Measurements from ENCODE around the gene PPP1CC.
"Not testable (repeated sequence)": the region's sequence is repeated elsewhere in the genome, so short reads cannot be mapped to it uniquely, and the experiment has no call there.

Gene PPP1CC

DNA sequence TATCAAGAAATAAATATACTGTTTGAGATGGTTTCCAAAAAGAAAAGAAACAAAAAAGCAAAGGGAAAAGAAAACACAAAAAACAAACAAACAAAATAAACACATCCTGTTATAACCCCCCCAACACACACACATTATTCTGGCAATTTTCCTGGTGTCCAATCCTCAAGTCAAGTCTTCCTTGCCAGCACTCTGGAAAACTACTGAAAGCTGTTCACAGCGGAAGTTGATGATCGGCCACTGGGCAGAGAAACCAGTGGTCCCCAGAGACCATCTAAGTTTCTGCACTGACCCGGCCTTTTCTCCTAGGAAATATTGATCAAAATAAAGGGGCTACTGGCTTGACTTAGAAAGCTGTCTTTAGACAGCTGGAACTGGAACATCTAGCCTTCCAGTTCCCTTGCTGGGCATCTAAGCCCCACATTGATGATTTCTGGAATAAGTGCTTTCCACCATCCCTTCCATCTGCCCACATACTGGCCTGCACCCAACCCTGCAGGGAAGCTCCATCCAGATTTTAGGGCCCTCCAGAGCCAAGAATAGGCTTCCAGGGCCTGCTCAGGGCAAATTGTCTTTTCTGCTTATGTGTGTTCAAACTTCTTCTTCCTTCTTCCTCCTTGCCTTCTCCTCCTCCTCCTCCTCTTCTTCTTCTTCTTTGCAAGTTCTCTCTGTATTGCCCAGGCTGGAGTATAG is 11.6 kb upstream of the PPP1CC start:
- no peak for DNase-seq (ENCODE audit: low spot score)

DNA sequence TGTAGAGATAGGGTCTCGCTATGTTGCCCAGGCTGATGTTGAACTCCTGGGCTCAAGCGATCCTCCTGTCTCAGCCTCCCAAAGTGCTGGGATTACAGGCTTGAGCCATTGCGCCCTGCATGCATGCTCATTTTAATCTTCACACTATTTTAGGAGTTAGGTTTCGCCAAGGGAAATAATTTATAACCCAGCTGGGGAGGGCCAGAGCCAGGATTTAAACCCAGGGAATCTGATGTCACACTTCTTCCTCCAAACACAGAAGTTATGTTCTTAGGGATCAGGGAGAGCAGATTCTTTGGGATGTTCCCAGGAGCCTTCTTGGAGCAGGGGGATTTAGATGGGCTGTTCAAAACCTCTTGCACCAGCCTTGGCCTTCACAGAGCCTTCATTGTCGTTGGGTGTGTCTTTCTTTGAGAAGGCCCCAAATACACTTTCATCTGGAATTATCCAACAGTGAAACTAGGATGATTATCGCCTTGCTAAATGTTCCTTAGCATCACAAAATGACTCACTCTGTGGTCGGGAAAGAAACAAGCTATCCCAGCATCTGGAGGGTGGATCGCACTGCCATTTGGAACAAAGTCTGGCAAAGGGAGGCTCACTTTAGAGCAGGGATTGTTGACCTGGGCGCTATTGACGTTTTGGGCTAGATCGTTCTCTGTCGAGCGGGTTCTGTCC is 8.2 kb upstream of the PPP1CC start:
- DNase-seq (ENCODE audit: low spot score): no peak

GRCh38 chr12:110746550-110746949 is 3.9 kb upstream of the PPP1CC start:
- no peak for DNase-seq (ENCODE audit: low spot score)

- no peak for DNase-seq (ENCODE audit: low spot score)
Measured at GRCh38 chr12:110745542-110746284, 3.0 kb upstream of the PPP1CC start.

GRCh38 chr12:110744601-110745264 is 2.0 kb upstream of the PPP1CC start:
- no peak for DNase-seq (ENCODE audit: low spot score)

- DNase-seq (ENCODE audit: low spot score): no peak
Measured at GRCh38 chr12:110744151-110744571, 1.5 kb upstream of the PPP1CC start.

DNA sequence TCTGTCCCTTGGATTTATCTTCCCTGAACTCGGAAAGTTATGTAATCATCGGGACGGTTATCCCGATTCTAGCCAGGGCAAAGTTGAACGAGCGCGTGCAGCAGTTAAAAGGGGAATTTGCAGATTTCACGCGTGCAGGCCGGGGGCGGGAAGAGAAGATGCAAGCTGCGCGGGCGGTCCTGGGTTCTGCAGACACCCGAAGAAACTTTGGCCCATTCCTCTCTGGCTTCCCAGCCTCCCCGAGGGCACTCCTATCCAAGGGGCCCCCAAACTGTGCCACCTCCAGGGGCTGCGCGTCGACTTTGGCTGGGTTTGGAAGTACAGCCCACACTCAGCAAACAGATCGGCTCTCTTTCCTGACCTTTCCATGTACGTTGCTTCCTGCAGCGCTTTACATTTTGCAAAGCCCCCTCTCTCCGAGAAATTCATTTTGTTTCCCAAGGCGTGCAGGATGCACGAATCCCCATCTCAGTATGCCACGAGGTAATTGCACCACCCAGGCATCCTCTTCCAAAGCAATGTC is 941 bp upstream of the PPP1CC start:
- DNase-seq (ENCODE audit: low spot score): peak; percentile 66

GRCh38 chr12:110742096-110742717 is 484 bp downstream of the PPP1CC start:
- DNase-seq (ENCODE audit: low spot score): no peak

- DNase-seq (ENCODE audit: low spot score): no peak
Measured at GRCh38 chr12:110741341-110742095, 1.2 kb downstream of the PPP1CC start.

DNA sequence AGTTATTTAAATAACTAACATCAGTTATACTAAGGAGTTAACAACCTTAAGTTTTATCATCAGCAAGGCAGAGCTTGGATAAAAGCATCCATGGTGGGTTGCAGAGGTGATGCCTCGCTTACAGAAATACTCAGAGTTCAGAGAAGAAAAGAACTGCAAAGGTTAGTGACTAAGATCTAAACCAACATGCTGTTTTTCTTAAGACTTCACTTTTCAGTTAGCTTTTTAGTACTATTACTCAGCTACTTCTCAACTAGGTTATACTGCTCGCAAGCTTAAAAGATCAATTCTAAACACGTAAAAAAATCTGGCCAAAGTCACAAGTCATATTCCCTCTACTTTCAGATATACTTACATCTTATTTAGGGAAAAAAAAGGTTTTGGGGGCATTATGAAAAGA is 2.8 kb downstream of the PPP1CC start:
- DNase-seq (ENCODE audit: low spot score): no peak

DNA sequence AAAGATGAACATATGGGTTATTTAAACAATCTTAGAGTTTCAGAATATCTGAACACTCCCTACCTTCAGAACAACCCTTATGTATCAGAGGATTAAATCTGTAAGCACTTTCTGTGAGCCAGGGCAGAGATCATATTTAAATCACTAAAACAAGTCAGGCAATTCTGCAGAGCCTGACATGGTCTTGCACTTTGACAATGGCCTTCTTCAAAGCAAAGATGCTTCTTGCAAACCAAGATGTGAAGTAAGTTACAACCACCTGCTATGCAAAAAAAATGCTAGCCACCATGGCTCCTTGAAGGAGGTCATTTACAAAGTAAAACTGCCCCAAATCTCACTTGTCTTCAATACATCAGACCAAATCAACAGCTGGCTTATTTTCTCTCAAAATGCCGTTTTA is 3.2 kb downstream of the PPP1CC start:
- DNase-seq (ENCODE audit: low spot score): no peak

- no peak for DNase-seq (ENCODE audit: low spot score)
Measured at GRCh38 chr12:110737532-110737931, 5.2 kb downstream of the PPP1CC start.

DNA sequence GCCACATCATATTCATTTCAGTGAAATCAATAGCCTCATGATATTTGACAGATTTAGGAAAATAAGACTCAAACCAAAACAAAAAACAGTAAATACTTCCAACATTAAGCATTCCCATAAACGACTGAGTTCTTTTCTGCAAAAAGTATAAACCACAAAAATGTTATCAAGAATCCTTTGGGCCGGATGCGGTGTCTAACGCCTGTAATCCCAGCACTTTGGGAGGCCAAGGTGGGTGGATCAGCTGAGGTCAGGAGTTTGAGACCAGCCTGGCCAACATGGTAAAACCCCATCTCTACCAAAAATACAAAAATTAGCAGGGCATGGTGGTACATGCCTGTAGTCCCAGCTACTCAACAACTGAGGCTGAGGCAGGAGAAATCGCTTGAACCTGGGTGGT is 5.7 kb downstream of the PPP1CC start:
- not testable (repeated sequence) for DNase-seq (ENCODE audit: low spot score)

GRCh38 chr12:110733900-110734299 is 8.8 kb downstream of the PPP1CC start:
- no peak for DNase-seq (ENCODE audit: low spot score)

DNA sequence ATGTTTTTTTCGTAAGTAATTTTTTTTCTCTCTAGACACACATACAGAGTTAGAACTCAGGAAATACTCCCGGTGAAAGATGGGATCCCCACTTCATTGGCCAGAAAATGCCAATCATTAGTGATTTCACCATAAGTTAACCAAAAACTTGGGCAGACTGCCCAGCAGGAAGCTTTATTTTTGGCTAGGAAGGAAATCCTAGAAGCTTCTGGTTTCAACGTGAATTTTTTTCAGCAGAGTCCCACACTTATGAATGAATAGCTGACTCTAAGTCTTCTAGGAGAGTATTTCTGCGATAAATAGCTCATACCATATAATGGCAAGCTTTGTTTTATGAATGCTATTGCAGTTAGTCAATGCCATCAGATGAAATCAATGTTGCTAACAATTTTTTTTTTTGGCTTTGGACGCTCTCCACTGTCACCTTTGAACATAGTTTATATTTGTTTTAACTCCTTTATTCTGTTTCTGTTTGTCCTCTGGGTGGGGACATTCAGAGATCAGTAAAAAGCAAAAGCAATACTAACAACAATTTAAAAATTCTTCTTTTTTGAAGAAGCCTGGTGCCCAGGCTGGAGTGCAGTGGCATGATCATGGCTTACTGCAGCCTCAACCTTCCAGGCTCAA is 9.5 kb downstream of the PPP1CC start:
- DNase-seq (ENCODE audit: low spot score): no peak

DNA sequence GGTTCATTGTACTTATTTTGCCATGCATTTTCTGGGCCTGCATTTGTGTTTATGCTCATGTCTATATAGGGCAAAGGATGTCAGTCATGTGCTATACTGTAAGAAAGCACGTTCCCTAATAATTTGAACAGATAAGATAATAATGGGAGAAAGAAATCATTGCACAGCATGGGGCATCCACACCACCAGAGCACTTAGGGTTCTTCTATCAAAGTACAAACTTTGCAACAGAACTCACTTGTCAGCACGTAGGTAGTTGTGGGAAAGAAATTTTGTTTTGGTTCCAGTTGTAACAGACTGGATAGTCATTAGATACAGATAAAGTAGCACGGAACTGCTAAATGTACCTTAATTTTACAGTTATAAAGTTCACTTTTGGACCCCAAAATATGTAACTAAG is 10.1 kb downstream of the PPP1CC start:
- DNase-seq (ENCODE audit: low spot score): no peak

GRCh38 chr12:110731479-110731878 is 11.2 kb downstream of the PPP1CC start:
- no peak for DNase-seq (ENCODE audit: low spot score)

DNA sequence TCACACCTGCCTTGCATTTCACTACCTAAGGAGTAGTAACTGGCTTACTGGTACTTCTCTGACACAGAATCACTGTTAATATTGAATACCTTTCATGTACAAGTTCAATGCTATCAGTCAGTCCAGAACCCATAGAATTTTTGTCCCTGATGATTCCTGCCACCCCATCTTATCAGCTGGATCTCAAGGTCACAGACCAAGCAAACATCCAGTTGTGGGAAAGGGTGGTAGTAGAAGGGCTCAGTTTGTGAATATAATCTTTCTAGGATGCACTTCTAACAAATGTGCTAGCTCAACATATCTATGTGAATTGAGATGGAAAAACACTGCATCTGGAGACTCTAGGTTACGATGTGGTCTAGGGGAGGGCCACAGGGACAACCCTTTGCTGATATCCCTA is 14.1 kb downstream of the PPP1CC start:
- DNase-seq (ENCODE audit: low spot score): no peak

DNA sequence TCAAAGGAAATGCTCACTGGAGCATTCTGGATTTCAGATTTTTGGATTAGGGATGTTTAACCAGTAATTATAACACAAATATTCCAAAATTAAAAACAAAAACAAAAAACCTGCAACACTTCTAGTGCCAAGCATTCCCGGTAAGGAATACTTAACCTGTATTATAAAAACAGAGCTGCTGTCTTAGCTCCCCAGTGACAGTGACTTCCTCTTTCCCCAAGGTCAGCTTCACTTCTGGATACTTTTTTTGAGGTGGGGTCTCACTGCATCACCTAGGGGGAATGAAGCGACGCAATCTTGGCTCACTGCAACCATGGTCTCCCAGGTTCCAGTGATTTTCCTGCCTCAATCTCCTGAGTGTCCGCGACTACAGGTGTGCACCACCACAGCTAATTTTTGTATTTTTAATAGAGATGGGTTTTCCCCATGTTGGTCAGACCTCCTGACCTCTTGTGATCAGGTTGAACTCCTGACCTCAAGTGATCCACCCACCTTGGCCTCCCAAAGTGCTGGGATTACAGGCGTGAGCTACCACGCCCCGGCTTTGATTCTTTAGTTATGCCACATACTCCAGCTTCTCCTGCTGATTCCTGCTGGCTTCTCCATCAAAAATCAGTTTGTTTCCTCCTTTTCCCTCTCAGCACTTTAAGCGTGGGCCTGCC is 15.9 kb downstream of the PPP1CC start:
- no peak for DNase-seq (ENCODE audit: low spot score)

DNA sequence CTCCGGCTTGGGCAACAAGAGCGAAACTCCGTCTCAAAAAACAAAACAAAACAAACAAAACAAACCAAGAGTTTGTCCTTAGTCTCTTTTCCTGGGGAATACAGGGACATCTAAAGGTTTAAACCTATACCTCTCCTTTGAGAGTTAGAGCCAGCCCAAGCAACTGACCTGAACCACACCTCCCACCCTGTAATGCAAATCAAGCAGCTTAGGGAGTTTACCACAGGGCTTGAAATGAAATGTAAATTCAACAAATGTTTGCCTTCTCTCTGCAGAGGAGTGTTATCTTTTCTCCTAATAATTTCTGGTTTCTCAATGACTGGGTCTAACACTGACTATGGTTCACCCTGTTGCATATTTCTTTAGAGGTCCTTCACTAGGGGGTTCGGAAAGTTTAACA is 16.7 kb downstream of the PPP1CC start:
- no peak for DNase-seq (ENCODE audit: low spot score)

Measured in ecto neural progenitor cell (in vitro differentiated cells).